NCI-H524 (cell line): ENCODE results near the gene PLSCR2.
"Not testable (repeated sequence)": the region's sequence is repeated elsewhere in the genome, so short reads cannot be mapped to it uniquely, and the experiment has no call there.

Experiments
- DNase-seq, 2 experiments: peaks; one replicate each; lab custom pipeline; 2025; lab: John Stamatoyannopoulos, UW

Gene PLSCR2

DNA sequence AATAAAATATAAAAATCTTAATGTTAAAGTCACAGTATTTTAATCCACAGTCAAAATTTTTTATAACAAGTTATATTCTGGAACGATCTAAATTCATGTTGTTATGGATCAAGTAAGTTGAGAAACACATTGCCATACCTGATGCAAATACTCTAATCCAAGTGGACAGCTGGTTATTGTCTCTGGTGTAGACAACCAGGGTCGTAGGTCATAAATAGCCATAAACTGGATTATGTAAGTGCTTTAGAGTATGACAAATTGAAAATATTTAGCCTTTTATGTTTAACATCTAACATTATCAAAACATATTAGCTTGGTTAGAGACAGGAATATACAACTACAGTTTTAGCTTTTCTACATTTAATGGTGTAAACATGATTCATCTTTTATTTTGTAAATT is 53.0 kb downstream of the PLSCR2 start:
- DNase-seq = no peak

DNA sequence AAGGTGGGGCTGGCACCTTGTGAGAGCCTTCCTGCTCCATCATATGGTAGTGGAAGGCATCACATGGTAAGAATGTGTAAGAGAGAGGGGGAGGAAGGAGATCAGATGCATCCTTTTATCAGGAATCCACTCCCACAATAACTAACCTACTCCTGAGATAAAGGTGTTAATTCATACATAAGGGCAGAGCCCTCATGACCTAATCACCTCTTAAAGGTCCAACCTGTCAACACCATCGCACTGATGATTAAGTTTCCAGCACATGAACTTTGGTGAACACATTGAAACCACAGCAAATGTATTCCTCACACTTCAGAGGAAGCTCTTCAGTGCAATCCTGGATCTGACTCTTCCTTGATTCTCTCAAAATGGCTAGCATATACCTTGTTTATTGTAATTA is 55.4 kb downstream of the PLSCR2 start:
- no peak for DNase-seq

DNA sequence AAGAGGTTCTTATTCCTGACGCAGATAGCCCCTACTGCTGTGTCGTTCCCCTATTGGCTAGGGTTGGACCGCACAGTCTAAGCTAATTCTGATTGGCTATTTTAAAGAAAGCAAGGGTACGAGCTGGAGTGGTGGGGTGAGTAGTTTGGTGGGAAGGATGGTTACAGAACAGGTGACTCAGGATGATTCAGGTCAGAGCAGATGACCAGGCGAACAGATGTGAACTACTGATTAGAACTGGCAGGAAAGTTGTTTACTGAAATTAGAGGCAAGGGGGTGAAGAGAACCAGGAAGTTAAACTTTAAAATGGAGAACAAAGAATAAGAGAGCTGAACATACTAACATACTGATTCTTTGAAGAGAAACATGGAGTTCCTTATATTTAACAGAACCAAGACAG is 56.6 kb downstream of the PLSCR2 start:
- not testable (repeated sequence) for DNase-seq

DNA sequence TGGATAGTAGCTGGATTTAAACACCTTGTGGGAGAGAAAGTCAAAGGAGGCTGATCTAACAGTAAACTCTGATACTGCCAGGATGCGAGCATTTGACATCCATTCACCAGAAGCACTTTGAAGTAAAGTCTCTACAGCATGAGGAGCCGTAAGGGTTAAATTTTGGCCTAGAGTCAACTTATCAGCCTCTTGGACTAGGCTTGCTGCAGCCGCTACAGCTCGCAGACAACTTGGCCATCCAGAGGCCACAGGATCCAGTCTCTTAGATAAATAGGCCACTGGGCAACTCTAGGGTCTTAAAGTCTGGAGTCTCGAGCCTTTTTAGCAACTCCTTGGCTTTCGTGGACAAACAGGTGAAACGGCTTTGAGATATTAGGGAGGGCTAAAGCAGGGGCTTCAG is 61.4 kb downstream of the PLSCR2 start:
- no peak for DNase-seq

DNA sequence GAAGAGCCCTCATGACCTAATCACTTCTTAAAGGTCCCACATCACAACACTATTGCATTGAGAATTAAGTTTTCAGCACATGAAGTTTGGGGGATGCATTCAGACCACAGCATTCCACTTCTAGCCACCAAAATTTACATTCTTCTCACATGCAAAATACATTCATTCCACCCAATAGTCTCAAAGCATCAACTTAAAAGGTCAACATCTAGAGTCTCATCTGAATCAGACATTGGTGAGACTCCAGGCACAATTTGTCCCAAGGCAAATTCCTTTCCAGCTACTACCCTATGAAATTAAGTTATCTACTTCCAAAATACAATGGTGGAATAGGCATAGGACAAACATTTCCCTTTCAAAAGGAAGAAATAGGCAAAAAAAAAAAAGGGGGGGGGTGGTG is 64.9 kb downstream of the PLSCR2 start:
- no peak for DNase-seq

DNA sequence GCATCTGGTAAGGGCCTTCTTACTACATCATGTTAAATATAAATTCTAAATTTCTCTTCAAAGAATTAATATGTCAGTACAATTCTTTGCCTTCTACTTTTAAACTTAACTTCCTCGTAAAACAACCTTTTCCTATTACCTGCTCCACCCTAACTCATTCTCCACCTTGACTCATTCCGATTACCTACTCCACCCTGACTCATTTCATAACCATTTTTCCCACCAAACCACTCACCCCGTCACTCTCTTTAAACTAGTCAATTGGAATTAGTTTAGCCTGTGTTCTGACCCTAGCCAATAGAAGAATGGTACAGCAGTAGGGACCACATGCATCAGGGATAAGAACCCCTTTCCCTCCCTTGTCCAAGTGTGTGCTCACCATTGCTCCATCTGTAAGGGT is 65.6 kb downstream of the PLSCR2 start:
- no peak for DNase-seq

DNA sequence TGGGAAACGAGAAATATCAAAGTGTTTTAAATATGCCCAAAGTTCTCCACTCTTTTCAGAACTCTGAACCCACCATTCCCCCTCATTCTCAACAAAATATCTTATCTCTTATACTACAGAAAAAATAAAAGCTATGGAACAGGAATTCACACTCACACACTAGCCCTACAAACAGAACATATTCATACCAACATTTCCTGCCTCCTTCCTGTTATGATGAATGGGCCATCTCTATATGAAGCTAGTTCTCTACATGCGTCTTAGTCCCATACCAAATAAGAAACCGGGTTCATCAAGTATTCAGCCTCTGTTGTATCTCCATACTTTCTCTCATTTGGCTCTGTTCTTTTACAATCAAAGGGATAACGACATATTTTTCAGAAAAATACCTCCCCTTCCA is 72.6 kb downstream of the PLSCR2 start:
- no peak for DNase-seq

DNA sequence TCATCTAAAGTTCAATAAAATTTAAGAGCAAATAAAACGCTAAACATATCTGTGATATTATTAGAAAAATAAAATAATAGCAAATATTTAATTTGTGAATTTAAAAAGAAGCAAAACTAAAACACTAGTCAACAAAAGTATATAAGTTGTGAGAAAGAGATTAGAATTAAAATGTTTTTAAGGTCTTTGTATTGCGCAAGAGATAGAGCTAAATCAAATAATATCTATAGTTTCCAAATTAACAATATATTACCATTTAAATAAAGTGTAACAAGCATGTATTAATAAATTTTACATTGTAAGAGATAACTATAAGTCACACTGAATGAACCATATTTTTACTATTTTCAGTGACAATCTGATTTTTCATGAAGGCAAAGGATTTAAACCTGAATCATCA is 74.2 kb downstream of the PLSCR2 start:
- DNase-seq = no peak

DNA sequence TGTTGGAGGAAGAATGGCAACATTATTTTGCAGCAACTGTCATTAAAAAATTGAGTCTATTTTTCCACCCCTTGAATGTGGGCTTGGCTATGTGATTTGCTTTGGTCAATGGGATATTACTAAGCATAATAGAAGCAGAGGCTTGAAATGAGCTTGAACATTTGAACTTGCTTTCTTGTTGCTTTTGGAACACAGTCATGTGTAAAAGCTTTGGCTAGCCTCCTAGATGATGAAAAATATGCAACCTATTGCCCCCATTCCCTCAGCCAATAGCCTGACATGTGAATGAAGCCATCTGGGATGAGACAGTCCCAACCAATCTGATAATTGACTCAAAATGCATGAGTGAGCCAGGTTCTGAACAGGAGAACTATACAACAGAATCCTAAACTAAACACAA is 78.4 kb downstream of the PLSCR2 start:
- no peak for DNase-seq

DNA sequence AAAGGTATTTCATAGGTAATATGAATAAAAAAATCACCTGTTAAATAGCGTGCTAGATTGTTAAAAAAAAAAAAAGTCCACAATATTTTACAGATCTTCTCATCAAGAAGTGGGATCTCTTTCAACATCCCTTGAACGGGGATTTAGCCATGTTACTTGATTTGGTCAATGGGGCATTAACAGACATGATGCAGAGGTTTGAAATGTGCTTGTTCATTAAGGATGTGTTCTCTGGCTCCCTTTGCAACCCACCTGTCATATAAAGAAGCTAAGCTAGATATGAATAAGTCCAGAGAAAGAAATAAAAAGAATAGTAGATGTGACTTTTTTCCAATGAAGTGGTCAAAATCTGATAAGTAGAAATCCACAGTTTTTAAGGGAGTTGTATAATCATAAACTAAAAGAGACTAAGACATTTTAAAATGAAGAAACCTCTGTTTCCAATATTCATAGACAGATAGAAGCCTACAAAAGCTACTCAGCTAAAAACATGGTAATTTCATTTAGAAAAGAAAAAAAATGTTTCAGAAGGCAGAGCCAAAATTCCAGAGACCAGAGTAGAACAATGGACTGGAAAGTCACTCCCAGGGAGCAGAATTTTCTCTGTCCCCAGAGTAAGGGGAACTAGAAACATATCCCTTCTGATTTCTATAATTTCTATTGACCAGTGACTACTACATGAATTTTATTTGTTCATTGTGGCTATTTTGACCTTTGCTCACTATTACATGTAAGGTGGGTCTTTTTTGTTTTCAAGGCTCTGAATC is 79.2 kb downstream of the PLSCR2 start:
- DNase-seq = no peak

DNA sequence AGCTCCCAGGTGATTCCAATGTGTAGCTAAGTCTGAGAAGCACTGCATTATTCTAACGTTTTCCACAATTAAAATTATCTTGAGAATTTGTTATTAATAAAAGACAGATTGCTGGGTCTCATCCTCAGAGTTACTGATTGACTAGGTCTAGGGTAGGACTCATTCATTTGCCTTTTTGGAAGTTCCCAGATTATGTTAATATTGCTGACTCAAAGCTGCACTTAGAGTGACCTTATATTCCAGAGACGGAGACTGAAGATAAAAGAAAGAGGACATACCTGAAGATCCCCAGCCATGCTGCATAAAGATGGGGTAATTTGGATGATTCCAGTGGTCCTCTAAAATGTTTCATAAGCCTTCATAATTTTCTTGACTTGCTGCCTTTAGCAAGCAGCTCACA is 81.8 kb downstream of the PLSCR2 start:
- no peak for DNase-seq

DNA sequence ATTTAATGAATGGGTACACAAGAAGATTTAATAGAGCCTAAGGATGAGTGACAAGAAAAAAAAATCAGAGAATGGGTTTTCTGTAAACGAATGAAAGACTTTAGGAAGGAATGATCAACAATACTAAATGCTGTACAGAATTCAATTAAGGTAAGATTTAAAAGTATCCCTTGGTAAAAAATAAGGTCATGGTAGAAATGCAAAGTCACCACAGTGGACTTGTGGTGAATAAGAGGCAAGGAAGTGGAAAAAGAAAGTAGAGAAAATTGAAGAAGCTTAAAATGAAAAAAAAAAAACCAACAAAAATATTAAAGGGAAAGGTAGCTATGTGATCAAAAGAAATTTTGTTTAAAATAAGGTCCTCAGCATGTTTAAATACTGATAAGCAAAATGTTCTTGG is 82.4 kb downstream of the PLSCR2 start:
- no peak for DNase-seq

DNA sequence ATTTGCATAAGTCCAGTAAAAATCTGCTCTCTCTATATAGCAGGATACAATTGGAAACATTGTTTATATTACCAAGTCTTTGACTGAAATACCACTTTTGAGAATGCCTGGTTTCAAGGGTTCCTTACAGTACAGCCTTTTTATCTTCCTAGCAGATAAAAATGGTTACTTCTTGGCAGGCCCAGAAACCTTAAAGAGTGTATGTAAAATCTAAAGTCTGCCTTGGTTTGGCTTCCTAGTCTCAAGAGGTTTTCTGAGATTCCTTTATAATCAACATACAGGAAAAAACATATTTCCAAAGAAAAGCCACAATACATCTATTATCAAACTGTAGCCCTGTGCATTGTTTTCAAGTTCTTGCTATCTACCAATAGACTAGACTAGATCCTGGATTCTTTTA is 84.6 kb downstream of the PLSCR2 start:
- no peak for DNase-seq
